LNCAP (cell line): ENCODE results near the gene CNTNAP2.

ENCODE experiments used
- TF ChIP-seq, protein P1 (sequence below): fragments of 450-650 bp; IDR thresholded peaks from 2 replicates; pipeline ENCODE4 v1.5.1; 2017; ENCODE audit warnings: mild to moderate bottlenecking

Gene CNTNAP2

DNA sequence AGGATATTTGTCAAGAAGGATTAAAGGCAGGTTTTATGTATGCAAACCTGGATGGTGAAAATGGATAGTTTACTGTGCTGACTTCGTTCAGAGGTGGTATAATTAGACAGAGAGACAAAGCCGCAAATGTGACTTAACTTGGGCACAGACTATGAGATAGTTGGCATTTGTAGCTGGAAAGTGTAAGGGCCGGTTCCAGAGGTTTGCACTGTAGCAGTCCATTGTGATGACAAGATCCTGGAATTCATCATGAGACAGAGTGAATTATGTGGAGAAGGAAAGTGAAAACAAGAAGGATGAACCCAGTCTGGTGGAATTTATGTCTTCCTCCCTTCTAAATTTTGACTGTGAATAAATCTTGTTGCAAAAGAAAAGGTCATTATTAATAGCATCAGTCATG, 139.0 kb downstream of the CNTNAP2 start:
- TF ChIP-seq, protein P1, sequence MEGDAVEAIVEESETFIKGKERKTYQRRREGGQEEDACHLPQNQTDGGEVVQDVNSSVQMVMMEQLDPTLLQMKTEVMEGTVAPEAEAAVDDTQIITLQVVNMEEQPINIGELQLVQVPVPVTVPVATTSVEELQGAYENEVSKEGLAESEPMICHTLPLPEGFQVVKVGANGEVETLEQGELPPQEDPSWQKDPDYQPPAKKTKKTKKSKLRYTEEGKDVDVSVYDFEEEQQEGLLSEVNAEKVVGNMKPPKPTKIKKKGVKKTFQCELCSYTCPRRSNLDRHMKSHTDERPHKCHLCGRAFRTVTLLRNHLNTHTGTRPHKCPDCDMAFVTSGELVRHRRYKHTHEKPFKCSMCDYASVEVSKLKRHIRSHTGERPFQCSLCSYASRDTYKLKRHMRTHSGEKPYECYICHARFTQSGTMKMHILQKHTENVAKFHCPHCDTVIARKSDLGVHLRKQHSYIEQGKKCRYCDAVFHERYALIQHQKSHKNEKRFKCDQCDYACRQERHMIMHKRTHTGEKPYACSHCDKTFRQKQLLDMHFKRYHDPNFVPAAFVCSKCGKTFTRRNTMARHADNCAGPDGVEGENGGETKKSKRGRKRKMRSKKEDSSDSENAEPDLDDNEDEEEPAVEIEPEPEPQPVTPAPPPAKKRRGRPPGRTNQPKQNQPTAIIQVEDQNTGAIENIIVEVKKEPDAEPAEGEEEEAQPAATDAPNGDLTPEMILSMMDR: no peak

DNA sequence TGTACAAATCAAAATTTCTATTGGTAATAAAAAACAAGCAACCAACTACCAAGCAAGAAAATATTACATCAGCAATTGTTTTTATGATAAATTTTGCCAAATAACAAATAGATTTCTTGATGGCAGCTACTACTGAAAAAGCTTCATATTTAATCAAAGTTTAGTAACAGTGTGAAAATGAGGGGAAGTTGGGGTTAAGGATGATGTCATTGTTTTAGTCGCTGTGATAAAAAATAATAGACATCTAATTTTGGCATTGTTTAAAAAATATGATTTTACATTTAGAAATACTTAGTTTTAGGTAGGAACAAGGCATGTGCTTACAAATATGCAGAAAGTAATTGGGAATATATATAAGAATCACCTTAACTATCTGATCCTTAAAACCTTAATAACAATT, 145.9 kb downstream of the CNTNAP2 start:
- TF ChIP-seq, protein P1: no peak

DNA sequence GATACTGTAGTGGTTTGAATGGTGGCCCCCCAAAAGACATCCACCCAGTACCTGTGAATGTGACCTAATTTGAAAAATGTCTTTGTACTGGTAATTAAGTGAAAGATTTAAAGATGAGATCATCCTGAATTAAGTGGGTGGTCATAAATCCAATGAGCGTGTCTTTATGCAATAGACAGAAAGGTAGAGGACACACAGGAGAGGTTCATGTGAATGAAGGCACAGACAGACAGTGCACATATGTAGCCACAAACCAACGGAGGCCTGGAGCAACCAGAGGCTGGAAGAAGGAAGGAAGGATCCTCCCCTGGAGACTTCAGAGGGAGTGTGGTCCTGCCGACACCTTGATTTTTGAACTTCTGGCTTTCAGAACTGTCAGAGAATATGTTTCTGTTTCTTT, 160.3 kb downstream of the CNTNAP2 start:
- TF ChIP-seq, protein P1: no peak

DNA sequence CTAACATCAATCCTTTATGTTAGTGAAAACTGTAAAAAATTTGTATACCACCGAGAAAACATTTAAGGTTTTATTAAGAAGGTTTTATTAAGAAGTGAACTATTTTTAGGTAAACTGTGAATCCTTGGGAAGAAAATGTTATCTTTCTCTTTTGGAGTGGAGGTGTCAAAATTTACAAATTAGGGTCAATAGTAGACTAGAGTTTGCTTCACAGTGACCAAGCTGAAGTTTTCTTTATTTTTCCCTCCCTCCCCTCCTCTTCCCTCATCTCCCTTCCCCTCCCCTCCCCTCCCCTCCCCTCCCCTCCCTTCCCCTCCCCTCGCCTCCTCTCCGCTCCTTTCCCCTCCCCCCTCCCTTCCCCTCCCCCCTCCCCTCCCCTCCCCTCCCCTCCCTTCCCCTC, 168.8 kb downstream of the CNTNAP2 start:
- TF ChIP-seq, protein P1: no peak

DNA sequence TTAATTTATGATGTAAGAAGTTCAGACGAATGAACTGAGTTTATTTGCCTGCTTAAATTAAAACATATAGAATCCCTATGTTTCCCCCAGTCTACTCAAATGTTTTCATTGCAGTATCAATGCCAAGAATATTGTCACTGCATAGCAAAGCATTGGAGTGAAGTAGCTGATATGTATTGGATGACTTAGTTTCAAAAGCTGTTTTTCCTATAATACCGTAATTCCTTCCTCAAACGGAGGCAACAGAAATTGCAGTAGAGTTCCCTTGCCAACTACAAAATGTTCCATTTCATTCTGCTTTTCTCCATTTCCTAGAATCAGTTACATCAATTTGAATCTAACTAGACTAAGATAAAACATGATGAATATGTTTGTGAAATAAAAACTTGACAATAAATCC, 174.1 kb downstream of the CNTNAP2 start:
- TF ChIP-seq, protein P1: no peak

DNA sequence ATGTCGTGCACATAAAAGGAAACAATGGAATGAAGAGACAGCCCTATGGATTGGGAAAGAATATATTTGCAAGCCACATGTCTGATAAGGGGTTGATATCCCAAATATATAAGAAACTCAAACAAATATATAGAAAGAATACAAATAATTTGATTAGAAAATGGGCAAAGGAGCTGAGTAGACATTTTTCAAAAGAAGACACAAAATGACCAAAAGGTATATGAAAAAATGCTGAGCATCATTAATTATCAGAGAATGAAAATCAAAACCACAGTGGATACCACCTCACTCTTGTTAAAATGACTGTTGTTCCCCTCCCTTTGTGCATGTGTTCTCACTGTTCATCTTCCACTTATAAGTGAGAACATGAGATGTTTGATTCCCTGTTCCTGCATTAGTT, 175.3 kb downstream of the CNTNAP2 start:
- TF ChIP-seq, protein P1: no peak

DNA sequence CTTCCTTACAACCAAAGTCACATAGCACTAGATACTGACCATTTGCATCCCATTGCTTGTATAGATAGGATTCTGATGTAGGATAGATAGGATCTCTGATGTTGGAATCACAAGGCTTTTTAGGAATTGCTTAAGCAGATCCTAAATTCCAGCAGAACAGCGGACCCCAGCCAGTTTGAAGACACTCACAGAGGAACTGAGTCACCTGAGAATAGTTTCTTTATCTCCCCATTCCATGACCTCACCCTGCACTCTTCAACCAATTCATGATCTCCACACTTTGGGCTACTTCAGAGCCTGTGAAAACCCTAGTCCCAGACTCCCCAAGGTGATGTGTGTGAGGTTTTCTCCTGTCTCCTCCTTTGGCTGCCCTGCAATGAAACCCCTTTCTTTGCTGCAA, 179.4 kb downstream of the CNTNAP2 start:
- TF ChIP-seq, protein P1: no peak

DNA sequence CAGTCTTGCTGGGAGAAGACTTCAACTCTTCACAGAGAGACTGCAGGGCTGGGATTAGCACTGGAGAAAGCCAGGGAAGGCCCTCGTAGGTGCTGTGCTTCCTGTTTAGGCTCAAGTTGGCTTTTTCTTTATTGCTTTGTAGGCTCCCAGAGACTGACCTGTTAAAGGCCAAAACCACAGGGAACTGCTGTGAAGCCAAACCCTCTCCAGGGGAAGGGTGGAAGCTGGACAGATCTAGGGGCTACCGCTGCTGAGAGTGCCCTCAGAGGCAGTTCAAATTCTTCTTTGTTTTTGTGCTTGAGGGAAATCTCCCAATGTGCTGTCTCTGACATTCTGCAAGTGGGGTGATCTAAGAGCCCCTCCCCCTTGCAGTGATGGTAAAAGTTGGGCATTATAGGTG, 198.4 kb downstream of the CNTNAP2 start:
- TF ChIP-seq, protein P1: no peak
